Ascending aorta (tissue), 2 donors: ENCODE results near the gene LOXL3. TPM values are rescaled to one million over a fixed set of nuclear protein-coding genes. Genes with fewer than 3 reads are reported as not detected.

Experiments used
- DNase-seq, 2 donors: peaks; one replicate each; pipeline ENCODE4 v3.0.0-alpha.2; 2019; ENCODE audit warnings: low spot score in 2 of 2
- H3K27ac ChIP-seq, 2 donors: fragments of 200-600 bp; sonication (generic); one replicate each; pipeline ENCODE4 v1.5.1; 2016 to 2017; ENCODE audit warnings: mild to moderate bottlenecking in 1 of 2
- H3K27me3 ChIP-seq: fragments of 200-600 bp; sonication (generic); one replicate; pipeline ENCODE4 v1.5.1; 2017
- H3K36me3 ChIP-seq, 2 donors: fragments of 200-600 bp; sonication (generic); one replicate each; pipeline ENCODE4 v1.5.1; 2016
- H3K4me1 ChIP-seq, 2 donors: fragments of 200-600 bp; sonication (generic); one replicate each; pipeline ENCODE4 v1.5.1; 2016 to 2017; ENCODE audit warnings: mild to moderate bottlenecking in 1 of 2
- H3K4me3 ChIP-seq, 2 donors: fragments of 200-600 bp; sonication (generic); one replicate each; pipeline ENCODE4 v1.5.1; 2016 to 2017; ENCODE audit warnings: mild to moderate bottlenecking in 1 of 2
- H3K9me3 ChIP-seq, 2 donors: fragments of 200-600 bp; sonication (generic); one replicate each; pipeline ENCODE4 v1.5.1; 2016
- intact Hi-C: fragments of 100-400 bp; cut with DNase I; formaldehyde crosslinking; loops from one replicate; pipeline ENCODE4 v1.15.1; 2023
- total RNA-seq: library from RNA; depleted of rRNA; stranded (reverse); fragments of >200 nt; gene quantifications from one replicate; pipeline ENCODE4 v1.1.0, GENCODE V29; 2016
- TF ChIP-seq, protein P1 (sequence below), 3 experiments: fragments of 200-600 bp in 2 of 3; fragments of 450-650 bp in 1 of 3; sonication (generic) in 2 of 3; IDR thresholded peaks; one replicate each; pipeline ENCODE4 v1.5.1; 2016 to 2019; ENCODE audit warnings: antibody characterized with exemption in 3 of 3, mild to moderate bottlenecking in 1 of 3, moderate library complexity in 1 of 3

Gene LOXL3
- total RNA-seq, 1 donor from 2014 or later = 19.8 TPM

GRCh38 chr2:74546004-74546403 is 7.7 kb downstream of the LOXL3 start:
- no peaks in the 10 kb centered on the region for H3K9me3 ChIP-seq
- H3K4me3 ChIP-seq = no peak overlapping the region
- no peak overlapping the region for H3K27ac ChIP-seq
- peaks cover 6 to 7% of the 10 kb centered on the region in 2 donors for H3K4me1 ChIP-seq
- intact Hi-C loops = no loop called here
- no peak for DNase-seq
- TF ChIP-seq, protein P1, sequence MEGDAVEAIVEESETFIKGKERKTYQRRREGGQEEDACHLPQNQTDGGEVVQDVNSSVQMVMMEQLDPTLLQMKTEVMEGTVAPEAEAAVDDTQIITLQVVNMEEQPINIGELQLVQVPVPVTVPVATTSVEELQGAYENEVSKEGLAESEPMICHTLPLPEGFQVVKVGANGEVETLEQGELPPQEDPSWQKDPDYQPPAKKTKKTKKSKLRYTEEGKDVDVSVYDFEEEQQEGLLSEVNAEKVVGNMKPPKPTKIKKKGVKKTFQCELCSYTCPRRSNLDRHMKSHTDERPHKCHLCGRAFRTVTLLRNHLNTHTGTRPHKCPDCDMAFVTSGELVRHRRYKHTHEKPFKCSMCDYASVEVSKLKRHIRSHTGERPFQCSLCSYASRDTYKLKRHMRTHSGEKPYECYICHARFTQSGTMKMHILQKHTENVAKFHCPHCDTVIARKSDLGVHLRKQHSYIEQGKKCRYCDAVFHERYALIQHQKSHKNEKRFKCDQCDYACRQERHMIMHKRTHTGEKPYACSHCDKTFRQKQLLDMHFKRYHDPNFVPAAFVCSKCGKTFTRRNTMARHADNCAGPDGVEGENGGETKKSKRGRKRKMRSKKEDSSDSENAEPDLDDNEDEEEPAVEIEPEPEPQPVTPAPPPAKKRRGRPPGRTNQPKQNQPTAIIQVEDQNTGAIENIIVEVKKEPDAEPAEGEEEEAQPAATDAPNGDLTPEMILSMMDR (IDR thresholded peaks at IDR 0.05) = no peak
- H3K36me3 ChIP-seq = no peaks in the 10 kb centered on the region
- H3K27me3 ChIP-seq = no peaks in the 10 kb centered on the region

DNA sequence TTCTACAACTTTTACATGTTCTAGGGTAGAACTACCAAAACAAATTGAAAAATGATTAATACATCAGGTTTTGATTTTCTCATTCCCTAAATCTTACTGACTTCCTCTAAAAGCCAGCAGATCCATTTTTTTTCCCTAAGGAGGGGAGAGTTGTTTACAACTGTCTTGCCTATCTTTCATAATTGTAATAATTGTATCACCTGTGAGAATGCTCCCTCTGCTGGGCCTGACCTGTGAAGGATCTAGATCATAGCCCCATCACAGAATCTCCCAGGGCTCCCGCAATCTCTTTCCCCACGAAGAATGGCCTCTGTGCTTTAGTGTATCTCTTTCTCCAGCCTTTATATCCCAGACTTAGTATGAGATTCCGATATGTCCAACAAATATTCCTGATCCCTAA is 9.1 kb downstream of the LOXL3 start:
- Histone ChIP-seq H3K36me3 (no peaks in the 10 kb centered on the region), H3K27ac (no peak overlapping the region), H3K4me1 (peaks cover 5 to 6% of the 10 kb centered on the region in 2 donors), H3K4me3 (no peak overlapping the region), H3K27me3 (no peaks in the 10 kb centered on the region), H3K9me3 (no peaks in the 10 kb centered on the region)
- intact Hi-C loops = no loop called here
- TF ChIP-seq, protein P1 (IDR thresholded peaks at IDR 0.05) = no peak
- DNase-seq = peak in 1 of 2 donors; percentile 25

- H3K9me3 ChIP-seq = no peaks in the 10 kb centered on the region
- TF ChIP-seq, protein P1 (IDR thresholded peaks at IDR 0.05) = no peak
- H3K4me1 ChIP-seq = no peaks in the 10 kb centered on the region
- H3K36me3 ChIP-seq = no peaks in the 10 kb centered on the region
- no peaks in the 10 kb centered on the region for H3K27me3 ChIP-seq
- intact Hi-C loops = no loop called here
- no peak for DNase-seq
- no peak overlapping the region for H3K4me3 ChIP-seq
- no peak overlapping the region for H3K27ac ChIP-seq
Measured at GRCh38 chr2:74542978-74543377, 10.8 kb downstream of the LOXL3 start.

GRCh38 chr2:74540291-74540690 is 13.5 kb downstream of the LOXL3 start:
- Histone ChIP-seq H3K27me3 (no peaks in the 10 kb centered on the region), H3K9me3 (no peaks in the 10 kb centered on the region), H3K4me3 (no peak overlapping the region), H3K27ac (peak overlapping the region in 1 of 2 donors; percentile 12), H3K36me3 (no peaks in the 10 kb centered on the region), H3K4me1 (no peaks in the 10 kb centered on the region)
- TF ChIP-seq, protein P1 (IDR thresholded peaks at IDR 0.05) = no peak
- no peak for DNase-seq
- intact Hi-C loops = no loop called here

DNA sequence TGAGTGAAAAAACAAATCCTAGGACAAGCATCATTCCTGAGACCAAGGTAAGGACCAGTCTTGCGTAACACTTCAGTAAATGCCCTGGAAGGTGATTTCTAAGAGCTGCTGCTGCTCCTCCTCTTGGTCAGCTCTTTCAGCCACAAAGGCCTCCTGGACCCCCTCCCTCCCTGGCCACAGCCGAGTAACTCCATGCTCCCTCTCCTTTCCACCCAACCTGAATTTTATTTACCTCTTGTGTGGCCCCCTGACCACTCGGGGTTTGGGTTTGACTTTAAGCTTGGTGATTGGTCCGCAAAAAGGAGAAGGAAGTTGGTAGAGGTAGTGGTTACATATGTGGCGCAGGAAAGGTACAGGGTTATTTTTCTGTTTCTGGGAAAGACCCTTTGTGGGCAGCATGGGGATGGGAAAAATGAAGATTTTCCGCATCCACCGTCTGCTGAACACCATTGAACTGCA is 14.8 kb downstream of the LOXL3 start:
- DNase-seq = no peak
- H3K27me3 ChIP-seq = no peaks in the 10 kb centered on the region
- intact Hi-C loops = no loop called here
- H3K4me1 ChIP-seq = no peaks in the 10 kb centered on the region
- no peaks in the 10 kb centered on the region for H3K36me3 ChIP-seq
- no peak overlapping the region for H3K27ac ChIP-seq
- TF ChIP-seq, protein P1 (IDR thresholded peaks at IDR 0.05) = no peak
- H3K4me3 ChIP-seq = no peak overlapping the region
- no peaks in the 10 kb centered on the region for H3K9me3 ChIP-seq

DNA sequence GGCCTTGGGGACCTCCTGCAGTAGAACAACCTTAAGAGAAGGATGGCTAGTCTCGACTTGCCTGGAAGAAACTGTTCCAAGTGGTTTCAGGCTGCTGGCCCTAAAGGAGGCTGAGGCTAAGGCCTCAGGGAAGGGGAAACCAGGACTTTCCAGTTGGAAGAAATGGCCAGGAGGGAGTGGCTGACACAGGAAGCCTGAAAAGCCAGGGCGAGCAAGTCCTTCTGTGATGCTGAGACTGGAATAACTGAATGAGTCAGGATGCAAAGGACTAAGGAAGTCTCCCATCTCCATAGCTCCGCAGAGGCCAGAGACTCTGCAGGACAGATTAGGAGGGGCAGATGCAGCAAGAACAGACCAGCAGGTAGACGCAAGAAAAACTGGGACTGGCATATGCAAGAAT is 16.6 kb downstream of the LOXL3 start:
- TF ChIP-seq, protein P1 (IDR thresholded peaks at IDR 0.05) = no peak
- Histone ChIP-seq H3K4me3 (no peak overlapping the region), H3K27ac (no peak overlapping the region), H3K27me3 (no peaks in the 10 kb centered on the region), H3K4me1 (no peaks in the 10 kb centered on the region), H3K9me3 (no peaks in the 10 kb centered on the region), H3K36me3 (peaks cover 0 to 15% of the 10 kb centered on the region in 2 donors)
- no peak for DNase-seq
- intact Hi-C loops = no loop called here
